ENCODE measurements around the gene LDHAL6B.
A peak's percentile ranks its signal among the peaks of the same experiment; 100 is the strongest.

Gene LDHAL6B

GRCh38 chr15:59172289-59172901 lies 34.2 kb upstream of the LDHAL6B start:
- H3K4me3 ChIP-seq (ENCODE audit: low read length): no peak overlapping the region
- TF ChIP-seq CTCF (conservative IDR thresholded peaks at IDR 0.05; ENCODE audit: low read length): no peak
- no peak for DNase-seq (ENCODE audit: low read depth)

GRCh38 chr15:59173194-59173593 lies 33.4 kb upstream of the LDHAL6B start:
- no peak overlapping the region for H3K4me3 ChIP-seq (ENCODE audit: low read length)
- no peak for TF ChIP-seq CTCF (conservative IDR thresholded peaks at IDR 0.05; ENCODE audit: low read length)
- no peak for DNase-seq (ENCODE audit: low read depth)

DNA sequence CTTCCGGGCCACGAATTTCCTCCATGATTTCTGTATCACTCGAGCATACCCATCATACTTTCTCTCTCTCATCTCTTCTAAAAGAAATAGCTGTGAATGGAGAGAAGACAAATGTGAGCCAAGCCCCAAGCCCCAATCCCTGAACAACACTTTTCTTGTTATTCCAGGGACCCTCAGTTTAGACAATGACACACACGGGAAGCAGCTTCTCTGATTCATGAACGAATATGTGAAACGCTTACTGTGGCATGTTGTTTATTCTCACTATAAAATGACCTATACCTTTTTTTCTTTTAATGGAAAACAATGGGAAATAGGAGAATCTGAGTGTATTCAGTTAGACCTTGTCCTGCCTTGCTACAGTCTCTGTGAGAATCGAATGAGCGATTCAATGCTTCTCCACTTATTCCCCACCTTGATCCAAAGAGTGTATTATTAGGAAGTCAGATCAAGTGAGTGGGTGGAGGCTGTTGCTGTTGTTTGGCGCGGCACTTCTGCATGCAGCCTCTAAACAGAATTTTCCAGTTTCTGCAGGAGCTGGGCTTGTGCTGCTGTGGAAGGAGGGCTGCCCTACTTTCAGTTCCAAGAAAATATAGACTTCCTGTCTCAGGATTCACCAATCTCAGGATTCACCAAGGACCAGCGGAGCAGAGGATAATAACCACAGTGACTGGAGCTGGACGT lies 32.4 kb upstream of the LDHAL6B start:
- DNase-seq (ENCODE audit: low read depth): no peak
- H3K4me3 ChIP-seq (ENCODE audit: low read length): no peak overlapping the region
- TF ChIP-seq CTCF (conservative IDR thresholded peaks at IDR 0.05; ENCODE audit: low read length): no peak

DNA sequence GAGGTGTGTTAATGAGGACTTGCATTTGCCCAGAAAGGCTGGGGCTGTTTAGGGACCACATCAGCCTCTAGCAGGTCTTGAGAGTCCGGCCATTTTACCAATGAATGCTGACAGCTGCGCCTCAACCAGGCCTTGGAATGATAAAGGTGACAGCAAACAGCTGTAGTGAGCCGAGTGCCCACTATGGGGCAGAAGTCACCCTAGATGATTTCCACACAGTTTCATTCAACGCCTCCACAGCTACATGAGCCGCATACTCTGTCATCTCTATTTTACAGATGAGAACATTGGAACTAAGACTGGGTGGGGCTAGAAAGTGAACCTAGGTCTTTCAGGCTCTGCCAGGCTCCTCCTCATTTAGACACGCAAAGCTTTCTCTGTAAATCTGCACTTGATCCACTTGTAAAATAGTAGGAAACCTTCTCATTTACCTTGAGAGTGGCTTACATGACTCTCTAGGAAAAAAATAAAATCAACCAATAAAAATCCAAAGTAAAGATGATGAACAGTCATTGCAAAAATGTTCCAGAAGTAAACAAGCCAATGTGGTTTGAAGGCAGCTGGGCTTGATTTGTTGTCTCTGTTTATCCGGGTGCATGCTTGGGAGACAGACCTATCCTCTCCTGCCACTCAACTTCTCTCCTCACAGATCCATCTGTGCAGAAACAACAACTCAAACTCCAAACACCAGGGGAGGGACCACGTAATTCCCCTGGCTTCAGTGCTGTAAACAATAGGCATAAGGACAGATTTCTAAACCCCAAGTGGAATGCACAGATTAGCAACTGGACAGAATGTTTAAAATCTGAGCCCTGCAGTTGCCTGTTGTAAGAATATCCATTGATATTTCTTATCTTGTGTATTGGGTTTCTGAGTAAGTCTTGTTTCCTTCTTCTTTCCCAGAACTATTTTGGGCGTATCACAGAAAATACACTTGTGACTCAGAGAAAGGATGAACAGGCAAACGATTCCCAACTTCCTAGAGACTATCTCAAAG lies 31.5 kb upstream of the LDHAL6B start:
- no peak overlapping the region for H3K4me3 ChIP-seq (ENCODE audit: low read length)
- peak; percentile 77 for TF ChIP-seq CTCF (conservative IDR thresholded peaks at IDR 0.05; ENCODE audit: low read length)
- DNase-seq (ENCODE audit: low read depth): peak; percentile 68

DNA sequence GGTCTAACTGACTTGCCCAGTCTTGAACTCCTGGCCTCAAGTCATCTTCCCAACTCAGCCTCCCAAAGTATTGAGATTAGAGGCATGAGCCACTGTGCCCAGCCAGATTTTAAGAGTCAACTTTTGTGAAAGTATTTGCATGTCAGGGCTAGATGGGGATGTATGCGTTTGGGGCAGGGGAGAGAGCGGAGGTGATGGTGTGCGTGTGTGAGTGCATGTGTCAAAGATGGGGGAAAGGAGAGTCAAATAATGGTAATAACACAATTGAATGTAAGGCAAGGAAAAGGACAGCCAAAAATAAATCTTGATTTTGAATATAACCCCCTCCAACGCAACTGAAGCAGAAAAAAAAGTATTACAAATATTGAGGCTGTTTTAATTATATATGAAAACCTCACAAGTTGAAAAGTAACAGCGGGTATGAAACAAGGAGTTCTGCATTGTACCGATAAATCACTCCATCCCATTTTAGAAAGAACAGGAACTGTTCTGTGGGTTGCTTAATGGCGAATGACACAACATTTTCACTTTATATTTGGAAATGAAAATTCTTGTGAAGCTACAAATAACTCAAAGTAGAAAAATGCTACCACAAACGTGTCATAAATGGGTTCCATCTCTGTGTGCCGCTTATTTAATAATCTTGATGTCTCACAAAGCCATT lies 29.9 kb upstream of the LDHAL6B start:
- no peak for TF ChIP-seq CTCF (conservative IDR thresholded peaks at IDR 0.05; ENCODE audit: low read length)
- no peak for DNase-seq (ENCODE audit: low read depth)
- no peak overlapping the region for H3K4me3 ChIP-seq (ENCODE audit: low read length)

DNA sequence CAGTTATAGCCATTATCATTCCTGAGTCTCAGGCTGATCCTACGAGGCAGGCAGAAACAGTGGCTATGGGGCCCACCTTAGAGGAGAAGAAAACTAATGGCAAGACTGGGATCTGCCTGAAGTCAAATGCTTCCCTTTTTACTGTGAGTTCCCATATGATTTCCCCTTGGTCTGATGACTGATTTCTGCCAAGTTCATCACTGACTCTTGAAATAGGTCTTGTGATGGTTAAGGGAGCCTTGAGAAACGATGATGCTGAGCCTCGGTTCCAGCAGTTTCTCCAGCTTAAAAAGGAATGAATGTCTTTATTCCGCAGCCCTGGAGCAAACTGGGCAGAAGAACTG lies 29.4 kb upstream of the LDHAL6B start:
- no peak for DNase-seq (ENCODE audit: low read depth)
- no peak overlapping the region for H3K4me3 ChIP-seq (ENCODE audit: low read length)
- TF ChIP-seq CTCF (conservative IDR thresholded peaks at IDR 0.05; ENCODE audit: low read length): no peak

All from AG10803 (cell line).